GM12891 (cell line): Measurements from ENCODE around the gene ROGDI.

Experiments used
- PAX5 ChIP-seq: IDR thresholded peaks from 2 replicates; pipeline ENCODE4 v1.6.1; 2011; ENCODE audit warnings: low read length, moderate library complexity, mild to moderate bottlenecking; ENCODE audit not compliant: insufficient read depth, severe bottlenecking
- POLR2A ChIP-seq: IDR thresholded peaks from 2 replicates; pipeline ENCODE4 v1.6.1; 2011; ENCODE audit warnings: low read depth, low read length, control low read depth
- POLR2AphosphoS5 ChIP-seq: IDR thresholded peaks from 2 replicates; pipeline ENCODE4 v1.6.1; 2011; ENCODE audit warnings: low read depth, low read length, control low read depth
- POU2F2 ChIP-seq: IDR thresholded peaks from 2 replicates; pipeline ENCODE4 v1.6.1; 2011; ENCODE audit warnings: low read depth, mild to moderate bottlenecking, control low read depth, low read length, moderate library complexity
- SPI1 ChIP-seq: IDR thresholded peaks from 2 replicates; pipeline ENCODE4 v1.6.1; 2011; ENCODE audit warnings: low read depth, low read length, control low read depth
- TAF1 ChIP-seq: IDR thresholded peaks from 2 replicates; pipeline ENCODE4 v1.6.1; 2011; ENCODE audit warnings: low read depth, low read length, control low read depth

DNA sequence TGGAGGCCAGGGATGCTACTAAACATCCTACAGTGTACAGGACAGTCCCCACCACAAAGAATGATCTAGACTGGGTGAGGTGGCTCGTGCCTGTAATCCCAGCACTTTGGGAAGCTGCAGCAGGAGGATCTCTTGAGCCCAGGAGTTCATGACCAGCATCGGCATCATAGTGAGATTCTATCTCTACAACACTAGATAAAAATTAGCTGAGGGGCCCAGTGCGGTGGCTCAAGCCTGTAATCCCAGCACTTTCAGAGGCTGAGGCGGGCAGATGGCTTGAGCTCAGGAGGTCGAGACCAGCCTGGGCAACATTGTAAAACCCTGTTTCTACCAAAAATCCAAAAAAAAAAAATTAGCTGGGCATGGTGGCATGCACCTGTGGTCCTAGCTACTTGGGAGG, 30.1 kb downstream of the ROGDI start:
- no peak for TF ChIP-seq POLR2AphosphoS5
- TF ChIP-seq TAF1 = no peak
- no peak for TF ChIP-seq POLR2A
- no peak for TF ChIP-seq POU2F2
- no peak for TF ChIP-seq SPI1
- no peak for TF ChIP-seq PAX5
